GM21576 (cell line): Measurements from ENCODE around the gene PLEKHS1.
"Not testable (repeated sequence)": the region's sequence is repeated elsewhere in the genome, so short reads cannot be mapped to it uniquely, and the experiment has no call there.

Source experiments
- ATAC-seq: cut with Tn5 transposase; IDR thresholded peaks from one replicate; pipeline ENCODE4 v1.9.1; 2021; ENCODE audit warnings: mild to moderate bottlenecking, moderate library complexity; ENCODE audit not compliant: unreplicated experiment

Gene PLEKHS1

GRCh38 chr10:113782986-113783704 lies 31.7 kb downstream of the PLEKHS1 start:
- ATAC-seq, result no peak

- peak; percentile 72 for ATAC-seq
Observed at GRCh38 chr10:113788604-113789083, 37.2 kb downstream of the PLEKHS1 start.

GRCh38 chr10:113791691-113792090 lies 40.2 kb downstream of the PLEKHS1 start:
- no peak for ATAC-seq

- ATAC-seq, result no peak
Observed at GRCh38 chr10:113801569-113801968, 50.1 kb downstream of the PLEKHS1 start.

- ATAC-seq, result no peak
Observed at GRCh38 chr10:113802997-113803396, 51.5 kb downstream of the PLEKHS1 start.

GRCh38 chr10:113806503-113806902 lies 55.0 kb downstream of the PLEKHS1 start:
- no peak for ATAC-seq

- ATAC-seq, result no peak
Observed at GRCh38 chr10:113808168-113808567, 56.7 kb downstream of the PLEKHS1 start.

GRCh38 chr10:113814700-113815099 lies 63.2 kb downstream of the PLEKHS1 start:
- ATAC-seq, result not testable (repeated sequence)

- ATAC-seq, result no peak
Observed at GRCh38 chr10:113819989-113820388, 68.5 kb downstream of the PLEKHS1 start.

GRCh38 chr10:113820507-113820906 lies 69.0 kb downstream of the PLEKHS1 start:
- ATAC-seq, result no peak

- not testable (repeated sequence) for ATAC-seq
Observed at GRCh38 chr10:113821306-113821705, 69.8 kb downstream of the PLEKHS1 start.

- no peak for ATAC-seq
Observed at GRCh38 chr10:113822174-113822573, 70.7 kb downstream of the PLEKHS1 start.

- ATAC-seq, result no peak
Observed at GRCh38 chr10:113823389-113823788, 71.9 kb downstream of the PLEKHS1 start.

- ATAC-seq, result no peak
Observed at GRCh38 chr10:113825791-113826190, 74.3 kb downstream of the PLEKHS1 start.

GRCh38 chr10:113828567-113828966 lies 77.1 kb downstream of the PLEKHS1 start:
- not testable (repeated sequence) for ATAC-seq
